ENCODE measurements around the gene COL6A1.

DNA sequence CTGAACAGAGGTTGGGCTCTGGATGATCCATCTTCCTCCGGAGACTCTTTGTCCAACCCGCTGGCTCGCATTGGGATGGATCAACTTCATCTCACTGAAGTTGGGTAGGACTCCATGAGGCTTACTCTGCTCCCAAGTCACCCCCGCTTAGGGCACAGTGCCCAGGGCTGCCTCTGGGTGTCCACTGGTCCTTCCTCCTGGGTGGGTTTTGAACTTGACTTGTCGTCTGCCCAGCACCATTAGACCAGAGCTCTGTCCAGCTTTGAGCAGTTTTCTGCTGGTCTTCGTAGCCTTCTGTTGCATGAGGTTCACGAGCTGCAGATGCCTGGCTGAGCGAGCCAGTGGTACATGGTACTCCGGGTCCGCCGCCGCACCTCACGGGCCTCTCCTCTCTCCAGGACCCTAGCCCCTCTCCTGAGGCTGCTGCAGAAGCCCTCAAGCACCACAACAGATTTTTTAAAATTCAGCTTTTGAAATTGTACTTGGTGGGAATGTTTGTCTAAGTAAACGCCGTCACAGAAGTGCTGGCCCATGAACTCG, 33.8 kb upstream of the COL6A1 start:
- TF ChIP-seq CTCF (IDR thresholded peaks at IDR 0.05) (no peak), POLR2A (IDR thresholded peaks at IDR 0.05) (no peak)
